Activated B cell treated with CpG ODN at 0.5 μM for 24 hours (primary cell): Measurements from ENCODE around the gene DSG3. TPM values are rescaled to one million over a fixed set of nuclear protein-coding genes. Genes with fewer than 3 reads are reported as not detected.

Experiments
- ATAC-seq: fragments of 200-7000 bp; cut with Tn5 transposase; one replicate; pipeline ENCODE4 v1.10.0; 2021; ENCODE audit warnings: low read depth, mild to moderate bottlenecking, moderate library complexity
- CTCF ChIA-PET: fragments of 350-600 bp; sonication (Branson Sonifier 250); formaldehyde crosslinking; loops from one replicate; lab custom pipeline; 2021; ENCODE audit warnings: antibody characterized with exemption; lab: Charles Lee
- POLR2A ChIA-PET: fragments of 350-600 bp; sonication (Branson Sonifier 250); formaldehyde crosslinking; loops from one replicate; lab custom pipeline; 2021; ENCODE audit warnings: antibody characterized with exemption; lab: Charles Lee
- DNase-seq: peaks from one replicate; pipeline ENCODE4 v3.0.0; 2022
- H3K27ac Mint-ChIP-seq: one replicate; pipeline ENCODE4 v1.8.0; 2020; ENCODE audit warnings: mixed read lengths
- H3K27me3 Mint-ChIP-seq: one replicate; pipeline ENCODE4 v1.8.0; 2021; ENCODE audit warnings: mixed read lengths
- H3K36me3 Mint-ChIP-seq: one replicate; pipeline ENCODE4 v1.8.0; 2021; ENCODE audit warnings: low read depth, mixed read lengths
- H3K4me1 Mint-ChIP-seq: one replicate; pipeline ENCODE4 v1.8.0; 2021; ENCODE audit warnings: mixed read lengths
- H3K4me3 Mint-ChIP-seq: one replicate; pipeline ENCODE4 v1.8.0; 2020; ENCODE audit warnings: mild to moderate bottlenecking, mixed read lengths
- H3K9me3 Mint-ChIP-seq: one replicate; pipeline ENCODE4 v1.8.0; 2020; ENCODE audit warnings: mixed read lengths
- CTCF ChIP-seq: fragments of 200-600 bp; IDR thresholded peaks from one replicate; pipeline ENCODE4 v1.8.0; 2022; ENCODE audit warnings: antibody characterized with exemption, mild to moderate bottlenecking
- intact Hi-C: fragments of 100-400 bp; cut with micrococcal nuclease; formaldehyde crosslinking; loops from one replicate; pipeline ENCODE4 v1.15.1; 2024
- total RNA-seq: library from RNA; stranded (reverse); gene quantifications from 2 replicates; pipeline ENCODE4 v1.2.3, GENCODE V29; 2022

DSG3 gene
- total RNA-seq, 1 donor from 2014 or later: not detected

GRCh38 chr18:31516437-31516836 lies 68.9 kb downstream of the DSG3 start:
- H3K27me3 Mint-ChIP-seq: peaks cover 5% of the 10 kb centered on the region
- no peak for TF ChIP-seq CTCF
- DNase-seq: no peak
- no peaks in the 10 kb centered on the region for H3K36me3 Mint-ChIP-seq
- H3K9me3 Mint-ChIP-seq: no peaks in the 10 kb centered on the region
- H3K4me3 Mint-ChIP-seq: no peak overlapping the region
- H3K4me1 Mint-ChIP-seq: no peaks in the 10 kb centered on the region
- ChIA-PET POLR2A (no interaction called here), CTCF (no interaction called here)
- ATAC-seq: no peak
- no peak overlapping the region for H3K27ac Mint-ChIP-seq
- intact Hi-C loops: no loop called here

- no peaks in the 10 kb centered on the region for H3K27me3 Mint-ChIP-seq
- ChIA-PET CTCF (no interaction called here), POLR2A (no interaction called here)
- H3K27ac Mint-ChIP-seq: no peak overlapping the region
- H3K4me1 Mint-ChIP-seq: no peaks in the 10 kb centered on the region
- no peaks in the 10 kb centered on the region for H3K36me3 Mint-ChIP-seq
- DNase-seq (no peak), ATAC-seq (no peak)
- TF ChIP-seq CTCF: no peak
- H3K4me3 Mint-ChIP-seq: no peak overlapping the region
- intact Hi-C loops: no loop called here
- H3K9me3 Mint-ChIP-seq: no peaks in the 10 kb centered on the region
Observed at GRCh38 chr18:31526374-31526773, 78.8 kb downstream of the DSG3 start.

Other genes with a start within 250 kb of the DSG3 start
- gene DSG1, start 129.6 kb upstream of the DSG3 start, total RNA-seq: not detected in 2 replicates
- gene DSG4, start 71.0 kb upstream of the DSG3 start, total RNA-seq: not detected in 2 replicates
- gene DSG2, start 50.4 kb downstream of the DSG3 start, total RNA-seq: not detected in 2 replicates
- gene TTR, start 144.1 kb downstream of the DSG3 start, total RNA-seq: not detected in 2 replicates
- gene B4GALT6, start 236.8 kb downstream of the DSG3 start, total RNA-seq: 3.1 and 3.8 TPM in 2 replicates